K562 (cell line): ENCODE data around the gene CATSPER1. TPM values are rescaled to one million over a fixed set of nuclear protein-coding genes. Genes with fewer than 3 reads are reported as not detected.

ENCODE experiments used
- E2F5 ChIP-seq: sonication (generic); formaldehyde crosslinking; IDR thresholded peaks from 2 replicates; pipeline ENCODE4 v1.8.0; 2022; ENCODE audit warnings: mild to moderate bottlenecking, missing genetic modification reagents
- ELF4 ChIP-seq: fragments of 450-650 bp; formaldehyde crosslinking; IDR thresholded peaks from 2 replicates; pipeline ENCODE4 v1.4.0; 2022; ENCODE audit warnings: missing genetic modification characterization
- FOS ChIP-seq: IDR thresholded peaks from 3 replicates; pipeline ENCODE4 v1.6.1; 2011; ENCODE audit not compliant: insufficient read length; ENCODE audit errors: extremely low read depth
- PTRF ChIP-seq: fragments of 450-650 bp; IDR thresholded peaks from 2 replicates; pipeline ENCODE4 v1.6.1; 2016; ENCODE audit warnings: mild to moderate bottlenecking, missing genetic modification characterization, missing compliant biosample characterization
- PURB ChIP-seq: sonication (generic); formaldehyde crosslinking; IDR thresholded peaks from 2 replicates; pipeline ENCODE4 v1.9.0; 2021; ENCODE audit warnings: low read depth, mild to moderate bottlenecking, missing genetic modification reagents
- SMARCC2 ChIP-seq: fragments of 450-650 bp; IDR thresholded peaks from 2 replicates; pipeline ENCODE4 v1.6.1; 2017; ENCODE audit warnings: antibody characterized with exemption, moderate library complexity, mild to moderate bottlenecking, low read depth
- SRF ChIP-seq, 2 experiments: fragments of 250-450, 450-650 bp in 1 of 2; sonication (Bioruptor Pico) in 1 of 2; sonication (generic) in 1 of 2; formaldehyde crosslinking; IDR thresholded peaks; 2 replicates each; pipeline versions ENCODE4 v1.5.0 to v1.5.1; 2020 to 2022; ENCODE audit warnings: mild to moderate bottlenecking in 1 of 2, missing genetic modification reagents in 1 of 2
- ZSCAN29 ChIP-seq: fragments of 450-650 bp; IDR thresholded peaks from 2 replicates; pipeline ENCODE4 v1.6.1; 2017
- polyA plus RNA-seq, 8 experiments: library from polyadenylated mRNA; depleted of rRNA in 4 of 8; stranded (reverse) in 5 of 8; unstranded in 3 of 8; fragments of >200 nt; fragmentation: Nextera tagmentation in 2 of 8; fragmentation: Illumina TruSeq in 1 of 8; extraction: Ambion mirVana in 2 of 8; extraction: Trizol in 1 of 8; gene quantifications; 2 replicates each; pipeline versions ENCODE4 v1.2.1 to v1.2.3, GENCODE V29; 2011 to 2014; ENCODE audit warnings: inconsistent platforms in 1 of 8, missing spikeins in 1 of 8
- total RNA-seq, 7 experiments: library from RNA; depleted of rRNA in 6 of 7; stranded (reverse); fragments of >200 nt in 6 of 7; fragmentation: Illumina TruSeq in 2 of 7; extraction: Trizol in 2 of 7; gene quantifications; 2 replicates each; pipeline versions ENCODE4 v1.2.1 to v1.2.3, GENCODE V29; 2011 to 2021; ENCODE audit warnings: low replicate concordance in 1 of 7
- TF ChIP-seq, protein P1 (sequence below), 2 experiments: IDR thresholded peaks; 2 replicates each; pipeline ENCODE4 v1.6.1; 2012; ENCODE audit warnings: improper control_type of control experiment in 2 of 2, low read depth in 2 of 2, low read length in 2 of 2, borderline replicate concordance in 1 of 2
- TF ChIP-seq, protein P2 (sequence below), 3 experiments: fragments of 200-800 bp in 1 of 3; fragments of 250-450 bp in 1 of 3; fragments of 450-650 bp in 1 of 3; sonication (Bioruptor Pico) in 1 of 3; sonication (Bioruptor generic) in 1 of 3; formaldehyde crosslinking in 1 of 3; IDR thresholded peaks; 2 replicates each; pipeline versions ENCODE4 v1.6.1 to v1.8.0; 2016 to 2022; ENCODE audit warnings: mild to moderate bottlenecking in 2 of 3, missing genetic modification characterization in 2 of 3, missing compliant biosample characterization in 1 of 3, moderate library complexity in 1 of 3

CATSPER1 gene
- total and polyA plus RNA-seq, 9 of the 15 experiments (the other 6 are each of a cell fraction or from before 2014, with no cell fraction given): 0.21 to 3.3 (median 0.76) TPM

DNA sequence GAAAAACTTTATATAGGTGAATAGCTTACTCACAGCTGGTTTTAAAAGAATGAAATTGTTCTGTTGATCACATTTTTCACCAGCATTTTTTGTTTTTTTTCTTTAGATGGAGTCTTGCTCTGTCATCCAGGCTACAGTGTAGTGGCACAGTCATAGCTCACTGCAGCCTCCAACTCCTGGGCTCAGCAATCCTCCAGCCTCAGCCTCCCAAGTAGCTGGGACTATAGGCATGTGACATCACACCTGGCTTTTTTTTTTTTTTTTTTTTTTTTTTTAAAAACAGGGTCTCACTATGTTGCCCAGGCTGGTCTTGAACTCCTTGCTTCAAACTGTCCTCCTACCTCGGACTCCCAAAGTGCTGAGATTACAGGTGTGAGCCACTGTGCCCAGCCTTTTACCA, 47.4 kb upstream of the CATSPER1 start (continued):
- TF ChIP-seq E2F5 (no peak), ELF4 (CRISPR knock-in tag) (no peak), ZSCAN29 (no peak), FOS (no peak), SRF (CRISPR knock-in tag; IDR thresholded peaks at IDR 0.05) (no peak), SMARCC2 (no peak), PURB (CRISPR knock-in tag) (no peak), PTRF (tag) (no peak)
- TF ChIP-seq, protein P1, sequence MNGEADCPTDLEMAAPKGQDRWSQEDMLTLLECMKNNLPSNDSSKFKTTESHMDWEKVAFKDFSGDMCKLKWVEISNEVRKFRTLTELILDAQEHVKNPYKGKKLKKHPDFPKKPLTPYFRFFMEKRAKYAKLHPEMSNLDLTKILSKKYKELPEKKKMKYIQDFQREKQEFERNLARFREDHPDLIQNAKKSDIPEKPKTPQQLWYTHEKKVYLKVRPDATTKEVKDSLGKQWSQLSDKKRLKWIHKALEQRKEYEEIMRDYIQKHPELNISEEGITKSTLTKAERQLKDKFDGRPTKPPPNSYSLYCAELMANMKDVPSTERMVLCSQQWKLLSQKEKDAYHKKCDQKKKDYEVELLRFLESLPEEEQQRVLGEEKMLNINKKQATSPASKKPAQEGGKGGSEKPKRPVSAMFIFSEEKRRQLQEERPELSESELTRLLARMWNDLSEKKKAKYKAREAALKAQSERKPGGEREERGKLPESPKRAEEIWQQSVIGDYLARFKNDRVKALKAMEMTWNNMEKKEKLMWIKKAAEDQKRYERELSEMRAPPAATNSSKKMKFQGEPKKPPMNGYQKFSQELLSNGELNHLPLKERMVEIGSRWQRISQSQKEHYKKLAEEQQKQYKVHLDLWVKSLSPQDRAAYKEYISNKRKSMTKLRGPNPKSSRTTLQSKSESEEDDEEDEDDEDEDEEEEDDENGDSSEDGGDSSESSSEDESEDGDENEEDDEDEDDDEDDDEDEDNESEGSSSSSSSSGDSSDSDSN (IDR thresholded peaks at IDR 0.05; ENCODE audit: borderline replicate concordance in 1 of 2, low read depth in 2 of 2, low read length in 2 of 2): no peak
- TF ChIP-seq, protein P2, sequence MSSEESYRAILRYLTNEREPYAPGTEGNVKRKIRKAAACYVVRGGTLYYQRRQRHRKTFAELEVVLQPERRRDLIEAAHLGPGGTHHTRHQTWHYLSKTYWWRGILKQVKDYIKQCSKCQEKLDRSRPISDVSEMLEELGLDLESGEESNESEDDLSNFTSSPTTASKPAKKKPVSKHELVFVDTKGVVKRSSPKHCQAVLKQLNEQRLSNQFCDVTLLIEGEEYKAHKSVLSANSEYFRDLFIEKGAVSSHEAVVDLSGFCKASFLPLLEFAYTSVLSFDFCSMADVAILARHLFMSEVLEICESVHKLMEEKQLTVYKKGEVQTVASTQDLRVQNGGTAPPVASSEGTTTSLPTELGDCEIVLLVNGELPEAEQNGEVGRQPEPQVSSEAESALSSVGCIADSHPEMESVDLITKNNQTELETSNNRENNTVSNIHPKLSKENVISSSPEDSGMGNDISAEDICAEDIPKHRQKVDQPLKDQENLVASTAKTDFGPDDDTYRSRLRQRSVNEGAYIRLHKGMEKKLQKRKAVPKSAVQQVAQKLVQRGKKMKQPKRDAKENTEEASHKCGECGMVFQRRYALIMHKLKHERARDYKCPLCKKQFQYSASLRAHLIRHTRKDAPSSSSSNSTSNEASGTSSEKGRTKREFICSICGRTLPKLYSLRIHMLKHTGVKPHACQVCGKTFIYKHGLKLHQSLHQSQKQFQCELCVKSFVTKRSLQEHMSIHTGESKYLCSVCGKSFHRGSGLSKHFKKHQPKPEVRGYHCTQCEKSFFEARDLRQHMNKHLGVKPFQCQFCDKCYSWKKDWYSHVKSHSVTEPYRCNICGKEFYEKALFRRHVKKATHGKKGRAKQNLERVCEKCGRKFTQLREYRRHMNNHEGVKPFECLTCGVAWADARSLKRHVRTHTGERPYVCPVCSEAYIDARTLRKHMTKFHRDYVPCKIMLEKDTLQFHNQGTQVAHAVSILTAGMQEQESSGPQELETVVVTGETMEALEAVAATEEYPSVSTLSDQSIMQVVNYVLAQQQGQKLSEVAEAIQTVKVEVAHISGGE (CRISPR knock-in tag; IDR thresholded peaks at IDR 0.05): no peak
